ENCODE results near the gene CXCL16. TPM values are rescaled to one million over a fixed set of nuclear protein-coding genes. Genes with fewer than 3 reads are reported as not detected.
"Not testable (repeated sequence)": the region's sequence is repeated elsewhere in the genome, so short reads cannot be mapped to it uniquely, and the experiment has no call there.

Gene CXCL16
- total RNA-seq, 1 donor from 2014 or later, result 3.3 TPM

GRCh38 chr17:4704991-4705390 is 34.7 kb downstream of the CXCL16 start:
- intact Hi-C loops (cut with micrococcal nuclease), result loop anchor here (5.0 to 10.0 kb wide), 2 partner anchors 138 to 580 kb away; partner anchors contain the start of gene RABEP1

- intact Hi-C loops (cut with micrococcal nuclease), result loop anchor here (5.0 to 10.0 kb wide), 2 partner anchors 137 to 580 kb away; partner anchors contain the start of gene RABEP1
Observed at GRCh38 chr17:4704574-4704907, 35.2 kb downstream of the CXCL16 start.

GRCh38 chr17:4703330-4703691 is 36.4 kb downstream of the CXCL16 start:
- intact Hi-C loops (cut with micrococcal nuclease), result loop anchor here (2.0 to 10.0 kb wide), 3 partner anchors 136 to 581 kb away; partner anchors contain the start of genes CYB5D2, RABEP1 and ZZEF1

- intact Hi-C loops (cut with micrococcal nuclease), result loop anchor here (5.0 to 10.0 kb wide), 2 partner anchors 134 to 584 kb away; partner anchors contain the start of gene RABEP1
Observed at GRCh38 chr17:4701116-4701515, 38.6 kb downstream of the CXCL16 start.

GRCh38 chr17:4699401-4700056 is 40.2 kb downstream of the CXCL16 start:
- intact Hi-C loops (cut with micrococcal nuclease), result loop anchor here (5.0 to 10.0 kb wide), 2 partner anchors 132 to 585 kb away; partner anchors contain the start of gene RABEP1

- intact Hi-C loops (cut with micrococcal nuclease), result loop anchor here (1.0 kb wide), 1 partner anchor 14 kb away; the partner anchor contains the start of gene ARRB2
Observed at GRCh38 chr17:4696437-4696805, 43.3 kb downstream of the CXCL16 start.

GRCh38 chr17:4693416-4693815 is 46.3 kb downstream of the CXCL16 start:
- intact Hi-C loops (cut with micrococcal nuclease), result no loop called here

GRCh38 chr17:4691686-4692085 is 48.0 kb downstream of the CXCL16 start:
- intact Hi-C loops (cut with micrococcal nuclease), result no loop called here

- intact Hi-C loops (cut with micrococcal nuclease), result no loop called here
Observed at GRCh38 chr17:4690745-4691144, 49.0 kb downstream of the CXCL16 start.

- intact Hi-C loops (cut with micrococcal nuclease), result not testable (repeated sequence)
Observed at GRCh38 chr17:4689872-4690271, 49.9 kb downstream of the CXCL16 start.

GRCh38 chr17:4683739-4684138 is 56.0 kb downstream of the CXCL16 start:
- intact Hi-C loops (cut with micrococcal nuclease), result not testable (repeated sequence)

Other genes with a start within 250 kb of the CXCL16 start
- 0.24 and 0.47 TPM in 2 replicates for gene SPNS2, start 241.0 kb downstream of the CXCL16 start, total RNA-seq
- 87.3 and 90.1 TPM in 2 replicates for gene MYBBP1A, start 184.5 kb downstream of the CXCL16 start, total RNA-seq
- gene GGT6, start 179.4 kb downstream of the CXCL16 start, total RNA-seq, result not detected in 2 replicates
- gene SMTNL2, start 155.4 kb downstream of the CXCL16 start, total RNA-seq, result not detected in 2 replicates
- gene ALOX15, start 98.2 kb downstream of the CXCL16 start, total RNA-seq, result not detected in 2 replicates
- gene PELP1, start 35.8 kb downstream of the CXCL16 start, total RNA-seq, result 89.6 and 92.0 TPM in 2 replicates
- gene ARRB2, start 29.3 kb downstream of the CXCL16 start, total RNA-seq, result 335 and 345 TPM in 2 replicates
- 20.3 and 22.6 TPM in 2 replicates for gene MED11, start 8.5 kb downstream of the CXCL16 start, total RNA-seq
- 0.10 and 0.12 TPM in 2 replicates for gene ZMYND15, start 95 bp downstream of the CXCL16 start, total RNA-seq
- 0.22 and 0.83 TPM in 2 replicates for gene TM4SF5, start 32.0 kb upstream of the CXCL16 start, total RNA-seq
- 0.51 TPM in 1 of 2 replicates, not detected in the other for gene VMO1, start 46.4 kb upstream of the CXCL16 start, total RNA-seq
- gene GLTPD2, start 49.0 kb upstream of the CXCL16 start, total RNA-seq, result not detected in 2 replicates
- gene PSMB6, start 56.2 kb upstream of the CXCL16 start, total RNA-seq, result 160 and 163 TPM in 2 replicates
- 34.8 and 37.2 TPM in 2 replicates for gene PLD2, start 67.2 kb upstream of the CXCL16 start, total RNA-seq
- gene MINK1, start 93.4 kb upstream of the CXCL16 start, total RNA-seq, result 115 and 120 TPM in 2 replicates
- gene C17orf107, start 159.6 kb upstream of the CXCL16 start, total RNA-seq, result 0.95 and 1.3 TPM in 2 replicates
- 0.78 and 0.88 TPM in 2 replicates for gene CHRNE, start 163.2 kb upstream of the CXCL16 start, total RNA-seq
- not detected in 2 replicates for gene GP1BA, start 192.3 kb upstream of the CXCL16 start, total RNA-seq
- gene SLC25A11, start 200.1 kb upstream of the CXCL16 start, total RNA-seq, result 95.7 and 96.0 TPM in 2 replicates
- 267 and 323 TPM in 2 replicates for gene RNF167, start 200.3 kb upstream of the CXCL16 start, total RNA-seq
- gene PFN1, start 208.6 kb upstream of the CXCL16 start, total RNA-seq, result 2,251 and 2,270 TPM in 2 replicates
- gene ENO3, start 211.2 kb upstream of the CXCL16 start, total RNA-seq, result 37.9 and 38.1 TPM in 2 replicates
- 60.0 and 63.9 TPM in 2 replicates for gene SPAG7, start 227.9 kb upstream of the CXCL16 start, total RNA-seq
- gene CAMTA2, start 247.7 kb upstream of the CXCL16 start, total RNA-seq, result 88.9 and 95.0 TPM in 2 replicates

Measured in T-helper 1 cell treated with Interleukin-12 subunit alpha and Interleukin-12 subunit beta and Interleukin-4 antibody, amounts not matched to agents 30 ng/mL and 1 ng/mL, for 36 hours (primary cell).